A549 treated with AZD9567 at 1 μM for 4 hours (cell line): ENCODE data around the gene BRSK1. TPM values are rescaled to one million over a fixed set of nuclear protein-coding genes. Genes with fewer than 3 reads are reported as not detected.

Experiments used
- total RNA-seq: library from RNA; stranded (reverse); fragments of 200-300 nt; extraction: Qiagen RNA extraction; gene quantifications from 5 replicates; pipeline ENCODE4 v1.2.3, GENCODE V29; 2022; ENCODE audit not compliant: insufficient read depth

BRSK1 gene
- total RNA-seq: 2.5 to 3.3 TPM (median 3.1 TPM) in 5 replicates

DNA sequence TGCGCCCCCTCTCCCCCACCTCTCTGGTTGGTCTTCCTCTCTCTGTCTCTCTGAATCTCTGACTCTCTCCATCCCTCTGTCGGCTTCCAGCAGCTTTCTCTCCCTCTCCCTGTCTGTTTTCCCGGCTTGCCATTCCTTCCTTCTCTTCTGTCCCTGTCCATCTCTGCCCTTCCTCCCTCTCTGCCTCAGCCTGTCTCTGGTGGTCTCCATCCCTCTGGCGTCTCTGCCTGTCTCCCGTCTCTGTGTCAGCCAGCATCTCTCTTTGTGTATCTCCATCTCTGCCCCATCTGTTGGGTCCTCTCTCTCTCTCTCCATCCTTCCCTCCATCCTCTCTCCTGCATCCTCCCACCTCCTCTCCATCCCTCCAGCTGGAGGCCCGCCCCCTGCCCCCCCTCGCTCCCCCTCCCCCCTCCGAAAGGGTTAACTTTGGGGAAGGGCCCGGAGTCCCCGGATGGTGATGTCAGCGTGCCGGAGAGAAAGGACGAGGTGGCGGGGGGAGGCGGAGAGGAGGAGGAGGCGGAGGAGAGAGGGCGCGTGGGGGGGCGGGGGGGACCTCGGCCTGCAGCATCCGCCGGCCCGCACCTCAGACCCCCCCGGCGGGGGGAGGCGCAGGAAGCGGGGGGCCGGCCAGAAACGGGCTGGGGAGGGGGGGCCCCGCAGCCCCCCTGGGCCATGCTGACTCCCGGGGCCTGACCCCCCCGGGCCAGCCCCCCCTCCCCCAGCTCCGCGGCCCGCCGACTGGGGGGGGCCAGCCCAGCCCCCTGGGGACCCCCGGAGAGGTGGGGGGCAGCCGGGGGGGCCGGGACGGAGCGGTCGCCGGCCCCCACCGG, at the start of gene BRSK1:
BRSK1 (plus strand) TSS at position 450 of the 830 bp plus-strand sequence. CDS start 446 bp downstream, outside the sequence.

DNA sequence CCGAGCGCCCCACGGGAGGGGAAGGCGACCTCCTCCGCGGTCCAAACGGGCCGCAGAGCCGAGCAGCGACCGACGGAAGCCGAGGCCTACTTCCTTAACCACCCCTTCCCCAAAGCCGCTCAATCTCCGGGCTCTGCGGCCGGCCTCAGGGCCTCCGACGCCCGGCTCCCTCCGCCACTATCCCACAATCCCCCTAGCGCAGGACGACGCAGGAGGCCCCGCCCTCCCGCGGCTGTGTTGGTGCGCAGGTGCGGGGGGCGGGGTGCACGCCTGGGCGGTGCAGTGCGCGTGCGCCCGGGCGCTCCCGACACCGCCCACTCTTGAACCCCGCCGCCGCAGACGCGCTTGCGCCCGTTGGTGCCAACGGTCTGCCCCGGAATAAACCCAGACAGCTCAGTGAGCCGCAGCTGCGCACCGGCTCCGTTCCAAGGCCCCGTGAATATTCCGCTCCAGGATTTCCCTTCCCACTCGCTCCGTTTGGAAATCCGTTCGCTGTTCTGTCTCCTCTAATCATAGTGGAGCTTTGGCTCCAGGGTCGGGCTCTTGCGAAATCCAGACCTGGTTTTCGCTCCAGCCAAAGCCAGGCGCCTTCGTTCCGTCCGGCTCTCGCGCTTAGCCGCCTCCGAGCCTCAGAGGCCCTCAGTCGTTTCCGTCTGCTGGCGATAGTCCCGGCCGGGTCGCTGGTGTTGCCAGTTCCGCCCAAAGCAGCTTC, 24.8 kb upstream of the BRSK1 start, which contains the start of gene PPP6R1:
PPP6R1 (minus strand) TSS at position 190 of the 712 bp plus-strand sequence. CDS start 11,914 bp downstream, outside the sequence.

DNA sequence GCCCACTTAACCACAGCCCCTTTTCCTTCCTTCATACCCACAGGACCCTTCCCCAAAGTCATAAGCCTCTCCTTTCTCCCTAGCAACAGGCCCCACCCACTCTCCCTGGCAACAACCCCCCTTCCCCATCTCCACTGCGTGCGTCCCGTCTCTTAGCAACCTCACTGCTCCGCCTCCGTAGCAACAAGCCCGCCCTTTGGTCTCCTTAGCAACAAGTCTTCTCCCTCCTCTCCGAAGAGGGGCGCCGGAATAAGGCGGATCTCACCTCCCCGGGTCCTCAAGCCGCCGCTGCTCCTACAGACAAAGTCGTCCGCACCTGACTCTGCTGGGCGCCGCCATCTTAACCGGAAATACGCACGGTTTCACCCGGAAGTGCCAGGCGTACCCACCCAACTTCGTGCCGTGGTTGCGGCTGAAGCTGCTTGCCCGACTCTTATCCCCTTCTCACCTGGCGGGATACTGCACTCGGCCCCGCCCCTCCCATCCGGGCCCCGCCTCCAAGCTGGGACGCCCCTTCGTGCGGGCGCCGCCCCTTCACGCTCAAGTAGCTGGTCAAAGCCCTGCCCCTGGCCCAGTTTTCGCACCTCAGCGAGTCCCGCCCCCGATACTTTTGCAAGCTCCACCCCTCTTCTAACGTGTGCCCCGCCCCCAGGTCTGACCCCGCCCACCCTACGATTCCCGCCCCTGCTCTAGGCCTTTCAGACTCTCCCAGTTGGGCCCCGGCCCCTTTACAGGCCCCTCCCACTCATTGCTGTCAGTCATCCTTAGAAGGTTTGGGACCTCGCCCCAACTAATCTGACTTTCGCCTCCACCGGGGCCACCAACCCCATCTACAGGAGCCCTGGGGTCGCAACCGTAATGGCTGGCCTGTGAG, 3.8 kb upstream of the BRSK1 start, which contains the start of gene HSPBP1:
HSPBP1 (minus strand) TSS at position 341 of the 874 bp plus-strand sequence. CDS start 502 bp downstream, outside the sequence.

GRCh38 chr19:55325172-55325571, 41.4 kb downstream of the BRSK1 start, which contains the start of gene TMEM150B:
TSS of gene TMEM150B (minus strand) at chr19:55325341. CDS start at chr19:55321036, 4,305 bp downstream.

GRCh38 chr19:55339105-55339888, 55.5 kb downstream of the BRSK1 start, which contains the start of gene KMT5C:
TSS of gene KMT5C (plus strand) at chr19:55339876. CDS start at chr19:55341937, 2,061 bp downstream.

GRCh38 chr19:55354698-55355212, 71.0 kb downstream of the BRSK1 start, which contains the start of gene COX6B2:
TSS of gene COX6B2 (minus strand) at chr19:55354719. CDS start at chr19:55354521, 198 bp downstream.

Other genes starting within 250 kb of the BRSK1 start
- 0.07 to 0.22 TPM (median 0.15 TPM) in 4 of 5 replicates, not detected in the other for gene GP6, start 245.7 kb upstream of the BRSK1 start, total RNA-seq
- 16.1 to 23.0 TPM (median 21.7 TPM) in 5 replicates for gene RDH13, start 220.8 kb upstream of the BRSK1 start, total RNA-seq
- gene EPS8L1, start 208.1 kb upstream of the BRSK1 start, total RNA-seq: 4.6 to 5.8 TPM (median 4.7 TPM) in 5 replicates
- gene PPP1R12C, start 166.4 kb upstream of the BRSK1 start, total RNA-seq: 47.3 to 102 TPM (median 98.9 TPM) in 5 replicates
- 88.1 to 142 TPM (median 130 TPM) in 5 replicates for gene TNNT1, start 134.8 kb upstream of the BRSK1 start, total RNA-seq
- 6.9 to 9.8 TPM (median 7.9 TPM) in 5 replicates for gene TNNI3, start 126.3 kb upstream of the BRSK1 start, total RNA-seq
- 5.8 to 9.4 TPM (median 6.7 TPM) in 5 replicates for gene DNAAF3, start 117.4 kb upstream of the BRSK1 start, total RNA-seq
- 1.8 to 9.1 TPM (median 4.2 TPM) in 5 replicates for gene SYT5, start 103.7 kb upstream of the BRSK1 start, total RNA-seq
- 2.1 to 3.8 TPM (median 3.1 TPM) in 5 replicates for gene PTPRH, start 74.5 kb upstream of the BRSK1 start, total RNA-seq
- gene TMEM86B, start 55.2 kb upstream of the BRSK1 start, total RNA-seq: 5.1 to 6.4 TPM (median 5.7 TPM) in 5 replicates
- 74.7 to 116 TPM (median 115 TPM) in 5 replicates for gene PPP6R1, start 25.0 kb upstream of the BRSK1 start, total RNA-seq
- 129 to 149 TPM (median 137 TPM) in 5 replicates for gene HSPBP1, start 3.9 kb upstream of the BRSK1 start, total RNA-seq
- not detected in 5 replicates for gene TMEM150B, start 41.3 kb downstream of the BRSK1 start, total RNA-seq
- 3.1 to 8.1 TPM (median 7.0 TPM) in 5 replicates for gene KMT5C, start 55.9 kb downstream of the BRSK1 start, total RNA-seq
- gene COX6B2, start 70.7 kb downstream of the BRSK1 start, total RNA-seq: 0.95 to 1.2 TPM (median 1.0 TPM) in 4 of 5 replicates, not detected in the other
- 0.10 to 0.22 TPM (median 0.16 TPM) in 4 of 5 replicates, not detected in the other for gene GARIN5B, start 79.3 kb downstream of the BRSK1 start, total RNA-seq
- gene IL11, start 86.5 kb downstream of the BRSK1 start, total RNA-seq: 16.8 to 21.9 TPM (median 17.3 TPM) in 5 replicates
- 1.6 to 2.0 TPM (median 1.8 TPM) in 4 of 5 replicates, not detected in the other for gene TMEM190, start 92.8 kb downstream of the BRSK1 start, total RNA-seq
- gene TMEM238, start 100.3 kb downstream of the BRSK1 start, total RNA-seq: 6.5 to 9.2 TPM (median 8.0 TPM) in 4 of 5 replicates, not detected in the other
- 2,640 to 3,810 TPM (median 2,807 TPM) in 5 replicates for gene RPL28, start 101.9 kb downstream of the BRSK1 start, total RNA-seq
- 283 to 453 TPM (median 448 TPM) in 5 replicates for gene UBE2S, start 123.8 kb downstream of the BRSK1 start, total RNA-seq
- 0.02 TPM in 2 of 5 replicates, not detected in the others for gene SHISA7, start 159.3 kb downstream of the BRSK1 start, total RNA-seq
- gene ISOC2, start 177.6 kb downstream of the BRSK1 start, total RNA-seq: 49.3 to 64.4 TPM (median 61.3 TPM) in 5 replicates
- gene C19orf85, start 180.8 kb downstream of the BRSK1 start, total RNA-seq: not detected in 5 replicates
- gene ZNF628, start 192.6 kb downstream of the BRSK1 start, total RNA-seq: 4.3 to 7.1 TPM (median 6.2 TPM) in 5 replicates
- 31.1 to 56.8 TPM (median 53.6 TPM) in 5 replicates for gene NAT14, start 201.2 kb downstream of the BRSK1 start, total RNA-seq
- gene SSC5D, start 204.4 kb downstream of the BRSK1 start, total RNA-seq: 0.41 to 1.0 TPM (median 0.82 TPM) in 5 replicates